K562 (cell line): ENCODE measurements around the gene DBI. TPM values are rescaled to one million over a fixed set of nuclear protein-coding genes. Genes with fewer than 3 reads are reported as not detected.

Source experiments
- DNMT1 ChIP-seq: fragments of 450-650 bp; IDR thresholded peaks from 2 replicates; pipeline ENCODE4 v1.6.1; 2016; ENCODE audit warnings: antibody characterized with exemption, mild to moderate bottlenecking
- JUND ChIP-seq, 2 experiments: IDR thresholded peaks; 2 replicates in 1 of 2; 3 replicates in 1 of 2; pipeline ENCODE4 v1.6.1; 2011; ENCODE audit warnings: borderline replicate concordance in 2 of 2, low read depth in 2 of 2, low read length in 2 of 2, improper control_type of control experiment in 1 of 2, missing biosample characterization in 1 of 2, missing genetic modification characterization in 1 of 2, missing genetic modification reagents in 1 of 2
- MGA ChIP-seq: fragments of 450-650 bp; IDR thresholded peaks from 2 replicates; pipeline ENCODE4 v1.6.1; 2016; ENCODE audit warnings: mild to moderate bottlenecking, moderate library complexity
- POLR2AphosphoS5 ChIP-seq: IDR thresholded peaks from 2 replicates; pipeline ENCODE4 v1.6.1; 2011; ENCODE audit warnings: mild to moderate bottlenecking, low read depth, low read length, moderate library complexity; ENCODE audit not compliant: control insufficient read depth, insufficient read depth
- SRSF3 ChIP-seq: fragments of 200-400 bp; formaldehyde crosslinking; IDR thresholded peaks from 2 replicates; pipeline ENCODE4 v1.6.1; 2016; ENCODE audit warnings: mild to moderate bottlenecking, low read length, moderate library complexity; ENCODE audit not compliant: insufficient read depth
- polyA plus RNA-seq, 8 experiments: library from polyadenylated mRNA; depleted of rRNA in 4 of 8; stranded (reverse) in 5 of 8; unstranded in 3 of 8; fragments of >200 nt; fragmentation: Nextera tagmentation in 2 of 8; fragmentation: Illumina TruSeq in 1 of 8; extraction: Ambion mirVana in 2 of 8; extraction: Trizol in 1 of 8; gene quantifications; 2 replicates each; pipeline versions ENCODE4 v1.2.1 to v1.2.3, GENCODE V29; 2011 to 2014; ENCODE audit warnings: inconsistent platforms in 1 of 8, missing spikeins in 1 of 8
- total RNA-seq, 7 experiments: library from RNA; depleted of rRNA in 6 of 7; stranded (reverse); fragments of >200 nt in 6 of 7; fragmentation: Illumina TruSeq in 2 of 7; extraction: Trizol in 2 of 7; gene quantifications; 2 replicates each; pipeline versions ENCODE4 v1.2.1 to v1.2.3, GENCODE V29; 2011 to 2021; ENCODE audit warnings: low replicate concordance in 1 of 7

Gene DBI
- total and polyA plus RNA-seq, 9 of the 15 experiments (the other 6 are each of a cell fraction or from before 2014, with no cell fraction given), result 55.8 to 443 (median 194) TPM

DNA sequence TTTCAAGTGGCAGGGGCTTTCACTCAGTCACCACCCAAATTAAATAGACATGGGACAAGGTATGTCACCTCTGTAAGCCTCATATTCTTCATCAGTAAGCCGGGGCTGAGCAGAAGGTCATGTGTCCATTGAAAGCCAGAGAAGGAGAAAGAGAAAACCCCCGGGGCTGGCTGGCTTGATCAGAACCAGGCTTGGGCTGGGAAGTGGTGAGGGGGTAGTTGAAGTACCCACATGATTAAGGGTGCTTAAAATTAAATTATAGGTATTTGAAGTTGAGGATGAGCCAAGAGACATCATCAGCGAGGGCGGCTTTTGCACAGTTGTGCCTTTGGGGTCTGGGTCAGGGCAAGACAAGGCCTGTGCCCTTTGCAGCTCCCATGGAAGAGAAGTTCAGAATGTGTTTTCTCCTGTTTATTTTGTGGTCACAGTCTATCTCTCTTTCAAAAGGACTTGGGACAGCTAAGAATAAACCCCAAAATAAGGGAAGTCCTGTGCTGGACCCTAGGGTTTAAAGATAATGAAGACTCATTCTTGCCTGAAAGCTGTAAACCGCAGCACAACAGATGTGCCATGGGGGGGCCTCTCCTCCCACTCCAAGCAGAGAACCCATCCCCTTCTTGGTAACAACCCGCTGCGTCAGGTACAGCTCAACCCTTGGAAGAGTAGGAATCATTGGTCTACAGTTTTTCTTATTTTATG, 10.7 kb downstream of the DBI start (continued):
- TF ChIP-seq MGA (no peak), JUND (IDR thresholded peaks at IDR 0.05; ENCODE audit: borderline replicate concordance, low read depth, low read length) (peak; percentile 21; the same call in 1 of the 2 replicates), JUND (tag; IDR thresholded peaks at IDR 0.05; ENCODE audit: borderline replicate concordance, low read depth, low read length) (peak; percentile 9; the same call in 1 of the 3 replicates), SRSF3 (no peak), DNMT1 (no peak), POLR2AphosphoS5 (no peak)
